LNCAP (cell line): ENCODE results near the gene PILRA.

Experiments used
- TF ChIP-seq, protein P1 (sequence below): fragments of 450-650 bp; IDR thresholded peaks from 2 replicates; pipeline ENCODE4 v1.5.1; 2017; ENCODE audit warnings: mild to moderate bottlenecking

Gene PILRA

DNA sequence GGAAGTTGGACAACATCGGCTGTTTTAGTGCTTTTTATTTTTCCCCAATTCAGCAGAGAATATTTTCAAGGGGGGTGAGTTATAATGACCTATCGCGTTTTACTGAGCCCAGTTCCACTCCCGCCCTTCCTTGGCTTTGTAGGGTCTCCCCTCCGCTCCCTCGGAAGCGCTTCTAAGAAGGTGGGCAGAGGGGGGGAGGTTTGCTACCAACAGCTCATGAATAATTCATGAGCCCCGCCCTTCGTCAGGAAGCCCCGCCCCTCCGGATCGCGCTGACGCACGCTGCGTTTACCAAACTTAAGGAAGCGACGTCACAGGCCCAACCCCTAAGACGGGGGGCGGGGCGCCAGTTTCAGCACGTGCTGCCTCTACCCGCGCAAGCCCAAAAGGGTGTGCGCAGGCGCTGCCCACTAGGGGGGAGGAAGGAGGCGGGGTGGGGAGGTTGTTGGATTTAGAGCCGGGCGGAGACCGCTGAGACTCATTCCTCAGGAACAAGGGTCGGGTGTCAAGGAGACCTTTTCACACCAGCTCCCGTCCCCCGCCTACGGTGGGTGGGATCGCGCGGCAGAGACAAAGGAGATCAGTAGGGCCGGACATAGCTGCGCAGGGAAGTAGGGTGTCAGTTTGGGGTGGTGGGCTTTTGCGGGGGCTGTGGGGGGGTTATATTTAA lies 55.8 kb downstream of the PILRA start:
- TF ChIP-seq, protein P1, sequence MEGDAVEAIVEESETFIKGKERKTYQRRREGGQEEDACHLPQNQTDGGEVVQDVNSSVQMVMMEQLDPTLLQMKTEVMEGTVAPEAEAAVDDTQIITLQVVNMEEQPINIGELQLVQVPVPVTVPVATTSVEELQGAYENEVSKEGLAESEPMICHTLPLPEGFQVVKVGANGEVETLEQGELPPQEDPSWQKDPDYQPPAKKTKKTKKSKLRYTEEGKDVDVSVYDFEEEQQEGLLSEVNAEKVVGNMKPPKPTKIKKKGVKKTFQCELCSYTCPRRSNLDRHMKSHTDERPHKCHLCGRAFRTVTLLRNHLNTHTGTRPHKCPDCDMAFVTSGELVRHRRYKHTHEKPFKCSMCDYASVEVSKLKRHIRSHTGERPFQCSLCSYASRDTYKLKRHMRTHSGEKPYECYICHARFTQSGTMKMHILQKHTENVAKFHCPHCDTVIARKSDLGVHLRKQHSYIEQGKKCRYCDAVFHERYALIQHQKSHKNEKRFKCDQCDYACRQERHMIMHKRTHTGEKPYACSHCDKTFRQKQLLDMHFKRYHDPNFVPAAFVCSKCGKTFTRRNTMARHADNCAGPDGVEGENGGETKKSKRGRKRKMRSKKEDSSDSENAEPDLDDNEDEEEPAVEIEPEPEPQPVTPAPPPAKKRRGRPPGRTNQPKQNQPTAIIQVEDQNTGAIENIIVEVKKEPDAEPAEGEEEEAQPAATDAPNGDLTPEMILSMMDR, result no peak

- TF ChIP-seq, protein P1, result no peak
These were observed 56.6 kb downstream of the PILRA start, which contains the start of gene MEPCE for GRCh38 chr7:100429637-100430492. Gene MEPCE (plus strand): TSS chr7:100429831. CDS start chr7:100430019, 188 bp downstream.

- TF ChIP-seq, protein P1, result no peak
These were observed 57.4 kb downstream of the PILRA start for GRCh38 chr7:100430493-100431285.

- TF ChIP-seq, protein P1, result no peak
These were observed 58.0 kb downstream of the PILRA start for GRCh38 chr7:100431286-100431735.

DNA sequence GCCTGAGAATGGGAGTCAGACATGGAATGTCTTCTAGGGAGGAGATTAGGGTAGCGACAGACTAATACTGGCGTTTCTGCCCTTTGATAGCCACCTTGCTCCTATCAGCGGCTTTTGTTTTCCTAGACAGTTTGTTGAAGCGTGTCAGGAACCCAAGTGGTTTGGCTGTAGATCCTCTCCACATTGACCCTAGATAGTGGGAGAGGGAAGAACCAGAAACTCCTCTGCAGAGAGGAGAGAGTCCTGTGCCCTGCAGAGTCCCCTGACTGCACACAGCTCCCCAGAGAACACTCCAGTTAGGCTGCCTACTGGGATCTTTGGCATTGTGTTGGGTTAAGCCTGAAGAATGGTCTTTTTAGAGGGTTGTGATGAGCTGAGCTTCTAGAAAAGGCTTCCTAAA lies 58.8 kb downstream of the PILRA start:
- TF ChIP-seq, protein P1, result no peak

- TF ChIP-seq, protein P1, result no peak
These were observed 59.5 kb downstream of the PILRA start for GRCh38 chr7:100432621-100433275.

GRCh38 chr7:100433276-100433591 lies 59.9 kb downstream of the PILRA start:
- TF ChIP-seq, protein P1, result no peak
